HCT116 (cell line): Measurements from ENCODE around the gene CTDSP1. TPM values are rescaled to one million over a fixed set of nuclear protein-coding genes. Genes with fewer than 3 reads are reported as not detected.

Source experiments
- ATAC-seq: fragments of 200-7000 bp; cut with Tn5 transposase; 2 replicates; pipeline ENCODE4 v1.9.1; 2020; ENCODE audit warnings: mild to moderate bottlenecking, moderate library complexity
- BruUV-seq: library from RNA; stranded (reverse); fragments of 400-500 nt; replicated peaks from 2 replicates; lab custom pipeline; 2021; lab: Mats Ljungman, UMichigan
- CTCF ChIA-PET: fragments of 300-600 bp; sonication (Branson Sonifier 250); formaldehyde crosslinking; loops from one replicate; lab custom pipeline; 2021; ENCODE audit warnings: antibody characterized with exemption; lab: Charles Lee
- POLR2A ChIA-PET: fragments of 300-600, 350-600 bp; sonication (Branson Sonifier 250); formaldehyde crosslinking; loops from one replicate; lab custom pipeline; 2021; ENCODE audit warnings: antibody characterized with exemption; lab: Charles Lee
- RAD21 ChIA-PET, 2 experiments: fragments of 300-600 bp; sonication (Branson Sonifier 250); formaldehyde crosslinking; loops; one replicate each; lab custom pipeline; 2023; ENCODE audit warnings: low total read pairs in 2 of 2; ENCODE audit not compliant: uncharacterized antibody in 2 of 2, unreplicated experiment in 2 of 2, low non-redundant PET in 1 of 2; lab: Charles Lee
- DNase-seq: peaks from one replicate; pipeline ENCODE4 v3.0.0-alpha.2; 2010; ENCODE audit warnings: low read depth, low spot score
- H2AFZ ChIP-seq: fragments of 200-600 bp; shearing (Covaris generic), sonication (generic); 2 replicates; pipeline ENCODE4 v1.6.1; 2017; ENCODE audit warnings: low read depth, mixed run types, mixed read lengths, antibody characterized with exemption, low read length; ENCODE audit not compliant: poor library complexity, severe bottlenecking
- H3K27ac ChIP-seq: 2 replicates; pipeline ENCODE4 v1.5.1; 2012; ENCODE audit warnings: low read depth, low read length
- H3K27me3 ChIP-seq: fragments of 200-600 bp; sonication (generic); 2 replicates; pipeline ENCODE4 v1.6.1; 2016; ENCODE audit warnings: mixed run types, low read length, mixed read lengths; ENCODE audit not compliant: insufficient read depth
- H3K36me3 ChIP-seq, 2 experiments: fragments of 200-500 bp in 1 of 2; fragments of 200-600 bp in 1 of 2; sonication (Bioruptor generic) in 1 of 2; sonication (generic) in 1 of 2; 2 replicates each; pipeline versions ENCODE4 v1.5.1 to v1.6.1; 2014 to 2016; ENCODE audit warnings: low read length in 2 of 2, inconsistent platforms in 1 of 2, mixed read lengths in 1 of 2, mixed run types in 1 of 2; ENCODE audit not compliant: insufficient read depth in 2 of 2, control insufficient read depth in 1 of 2
- H3K4me1 ChIP-seq, 2 experiments: fragments of 200-600 bp in 1 of 2; sonication (generic) in 1 of 2; 2 replicates each; pipeline versions ENCODE4 v1.5.1 to v1.6.1; 2012 to 2017; ENCODE audit warnings: low read length in 2 of 2, inconsistent platforms in 1 of 2, mild to moderate bottlenecking in 1 of 2, mixed read lengths in 1 of 2, mixed run types in 1 of 2, moderate library complexity in 1 of 2; ENCODE audit not compliant: insufficient read depth in 2 of 2, control insufficient read depth in 1 of 2
- H3K4me2 ChIP-seq: fragments of 200-600 bp; sonication (generic); 2 replicates; pipeline ENCODE4 v1.6.1; 2017; ENCODE audit warnings: mixed run types, low read length, mixed read lengths
- H3K4me3 ChIP-seq, 2 experiments: fragments of 200-600 bp in 1 of 2; sonication (generic) in 1 of 2; replicated peaks in 1 of 2; 2 replicates each; pipeline ENCODE4 v1.5.1; 2011 to 2016; ENCODE audit warnings: low read length in 2 of 2, control low read depth in 1 of 2, low read depth in 1 of 2, mild to moderate bottlenecking in 1 of 2, mixed read lengths in 1 of 2, mixed run types in 1 of 2
- H3K79me2 ChIP-seq: fragments of 200-600 bp; sonication (generic); 2 replicates; pipeline ENCODE4 v1.6.1; 2017; ENCODE audit warnings: mild to moderate bottlenecking, mixed run types, low read length, moderate library complexity, mixed read lengths; ENCODE audit not compliant: insufficient read depth
- H3K9ac ChIP-seq: fragments of 200-600 bp; sonication (generic); 2 replicates; pipeline ENCODE4 v1.6.1; 2016; ENCODE audit warnings: low read length, mixed read lengths
- H3K9me2 ChIP-seq: fragments of 200-600 bp; sonication (generic), shearing (Covaris generic); 2 replicates; pipeline ENCODE4 v1.6.1; 2017; ENCODE audit warnings: mixed run types, mild to moderate bottlenecking, moderate library complexity; ENCODE audit not compliant: insufficient read depth
- H3K9me3 ChIP-seq, 2 experiments: fragments of 200-500 bp in 1 of 2; fragments of 200-600 bp in 1 of 2; sonication (Bioruptor generic) in 1 of 2; sonication (generic) in 1 of 2; 2 replicates each; pipeline ENCODE4 v1.6.1; 2014 to 2017; ENCODE audit warnings: low read length in 2 of 2, mixed read lengths in 2 of 2, inconsistent platforms in 1 of 2, low read depth in 1 of 2, mild to moderate bottlenecking in 1 of 2, mixed run types in 1 of 2, moderate library complexity in 1 of 2; ENCODE audit not compliant: control insufficient read depth in 1 of 2, insufficient read depth in 1 of 2
- H4K20me1 ChIP-seq: fragments of 200-600 bp; sonication (generic), shearing (Covaris generic); 2 replicates; pipeline ENCODE4 v1.6.1; 2017; ENCODE audit warnings: mixed run types, mild to moderate bottlenecking, moderate library complexity; ENCODE audit not compliant: insufficient read depth
- CEBPB ChIP-seq: IDR thresholded peaks from 2 replicates; pipeline ENCODE4 v1.6.1; 2012; ENCODE audit warnings: low read depth
- EGR1 ChIP-seq: IDR thresholded peaks from 2 replicates; pipeline ENCODE4 v1.6.1; 2012; ENCODE audit warnings: low read depth
- ELF1 ChIP-seq: IDR thresholded peaks from 2 replicates; pipeline ENCODE4 v1.6.1; 2012; ENCODE audit warnings: low read depth, borderline replicate concordance
- POLR2AphosphoS5 ChIP-seq: IDR thresholded peaks from 2 replicates; pipeline ENCODE4 v1.6.1; 2011; ENCODE audit warnings: mild to moderate bottlenecking, low read depth, low read length, moderate library complexity
- RAD21 ChIP-seq: IDR thresholded peaks from 2 replicates; pipeline ENCODE4 v1.6.1; 2012; ENCODE audit warnings: low read depth, mild to moderate bottlenecking
- SIN3A ChIP-seq: IDR thresholded peaks from 2 replicates; pipeline ENCODE4 v1.6.1; 2012; ENCODE audit warnings: low read depth
- SP1 ChIP-seq: IDR thresholded peaks from 2 replicates; pipeline ENCODE4 v1.6.1; 2012; ENCODE audit warnings: low read depth
- SRF ChIP-seq: IDR thresholded peaks from 2 replicates; pipeline ENCODE4 v1.6.1; 2012; ENCODE audit warnings: low read depth
- intact Hi-C: fragments of 100-400 bp; cut with micrococcal nuclease; formaldehyde crosslinking; loops from 2 replicates; pipeline ENCODE4 v1.10.0; 2022
- total RNA-seq: library from RNA; stranded (reverse); gene quantifications from one replicate; pipeline ENCODE4 v1.2.1, GENCODE V29; 2021; ENCODE audit not compliant: unreplicated experiment
- TF ChIP-seq, protein P1 (sequence below): IDR thresholded peaks from 2 replicates; pipeline ENCODE4 v1.6.1; 2012
- TF ChIP-seq, protein P2 (sequence below): IDR thresholded peaks from 2 replicates; pipeline ENCODE4 v1.6.1; 2011; ENCODE audit warnings: mild to moderate bottlenecking, low read length, moderate library complexity; ENCODE audit not compliant: insufficient replicate concordance; ENCODE audit errors: extremely low read depth
- TF ChIP-seq, protein P3 (sequence below): IDR thresholded peaks from 2 replicates; pipeline ENCODE4 v1.6.1; 2012; ENCODE audit warnings: low read depth
- TF ChIP-seq, protein P4 (sequence below): IDR thresholded peaks from 2 replicates; pipeline ENCODE4 v1.6.1; 2012

The CTDSP1 gene
- total RNA-seq, 1 experiment from 2014 or later: 90.7 TPM

DNA sequence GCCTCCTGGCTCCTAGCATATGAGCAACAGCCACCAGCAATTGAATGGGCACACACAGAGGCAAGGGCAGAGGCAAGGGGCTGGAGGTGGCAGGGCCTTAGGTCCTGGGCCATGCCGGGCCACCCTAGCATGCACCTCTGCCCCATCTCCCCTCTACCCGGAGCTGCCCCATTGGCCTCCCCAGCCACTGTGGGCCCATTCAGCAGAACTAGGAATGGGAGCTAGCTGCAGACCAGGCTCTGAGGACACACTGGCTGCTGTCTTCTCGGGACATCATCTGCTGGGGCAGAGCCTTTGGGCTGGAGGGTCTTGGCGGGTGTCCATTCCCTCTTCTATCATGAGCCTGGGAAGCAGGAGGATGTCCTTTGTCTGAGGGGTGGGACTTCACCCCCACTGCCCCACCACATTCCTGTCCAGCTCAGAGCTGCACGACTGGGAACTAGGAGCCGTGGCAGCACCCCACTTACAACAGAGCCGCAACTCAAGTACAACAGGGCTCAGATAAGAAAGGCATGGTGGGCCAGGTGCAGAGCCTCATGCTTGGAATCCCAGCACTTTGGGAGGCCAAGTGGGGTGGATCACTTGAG, 20.1 kb downstream of the CTDSP1 start:
- H3K27me3 ChIP-seq: no peaks in the 10 kb centered on the region
- intact Hi-C loops: no loop called here
- BruUV-seq: no TSS peak
- H4K20me1 ChIP-seq: no peaks in the 10 kb centered on the region
- no peaks in the 10 kb centered on the region for H3K9me3 ChIP-seq
- no peak overlapping the region for H3K9ac ChIP-seq
- TF ChIP-seq, protein P1, sequence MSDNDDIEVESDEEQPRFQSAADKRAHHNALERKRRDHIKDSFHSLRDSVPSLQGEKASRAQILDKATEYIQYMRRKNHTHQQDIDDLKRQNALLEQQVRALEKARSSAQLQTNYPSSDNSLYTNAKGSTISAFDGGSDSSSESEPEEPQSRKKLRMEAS: no peak
- TF ChIP-seq CEBPB (no peak), POLR2AphosphoS5 (no peak), EGR1 (no peak), RAD21 (no peak), SRF (no peak), ELF1 (no peak), SIN3A (no peak), SP1 (no peak)
- TF ChIP-seq, protein P2, sequence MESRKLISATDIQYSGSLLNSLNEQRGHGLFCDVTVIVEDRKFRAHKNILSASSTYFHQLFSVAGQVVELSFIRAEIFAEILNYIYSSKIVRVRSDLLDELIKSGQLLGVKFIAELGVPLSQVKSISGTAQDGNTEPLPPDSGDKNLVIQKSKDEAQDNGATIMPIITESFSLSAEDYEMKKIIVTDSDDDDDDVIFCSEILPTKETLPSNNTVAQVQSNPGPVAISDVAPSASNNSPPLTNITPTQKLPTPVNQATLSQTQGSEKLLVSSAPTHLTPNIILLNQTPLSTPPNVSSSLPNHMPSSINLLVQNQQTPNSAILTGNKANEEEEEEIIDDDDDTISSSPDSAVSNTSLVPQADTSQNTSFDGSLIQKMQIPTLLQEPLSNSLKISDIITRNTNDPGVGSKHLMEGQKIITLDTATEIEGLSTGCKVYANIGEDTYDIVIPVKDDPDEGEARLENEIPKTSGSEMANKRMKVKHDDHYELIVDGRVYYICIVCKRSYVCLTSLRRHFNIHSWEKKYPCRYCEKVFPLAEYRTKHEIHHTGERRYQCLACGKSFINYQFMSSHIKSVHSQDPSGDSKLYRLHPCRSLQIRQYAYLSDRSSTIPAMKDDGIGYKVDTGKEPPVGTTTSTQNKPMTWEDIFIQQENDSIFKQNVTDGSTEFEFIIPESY: no peak
- TF ChIP-seq, protein P3, sequence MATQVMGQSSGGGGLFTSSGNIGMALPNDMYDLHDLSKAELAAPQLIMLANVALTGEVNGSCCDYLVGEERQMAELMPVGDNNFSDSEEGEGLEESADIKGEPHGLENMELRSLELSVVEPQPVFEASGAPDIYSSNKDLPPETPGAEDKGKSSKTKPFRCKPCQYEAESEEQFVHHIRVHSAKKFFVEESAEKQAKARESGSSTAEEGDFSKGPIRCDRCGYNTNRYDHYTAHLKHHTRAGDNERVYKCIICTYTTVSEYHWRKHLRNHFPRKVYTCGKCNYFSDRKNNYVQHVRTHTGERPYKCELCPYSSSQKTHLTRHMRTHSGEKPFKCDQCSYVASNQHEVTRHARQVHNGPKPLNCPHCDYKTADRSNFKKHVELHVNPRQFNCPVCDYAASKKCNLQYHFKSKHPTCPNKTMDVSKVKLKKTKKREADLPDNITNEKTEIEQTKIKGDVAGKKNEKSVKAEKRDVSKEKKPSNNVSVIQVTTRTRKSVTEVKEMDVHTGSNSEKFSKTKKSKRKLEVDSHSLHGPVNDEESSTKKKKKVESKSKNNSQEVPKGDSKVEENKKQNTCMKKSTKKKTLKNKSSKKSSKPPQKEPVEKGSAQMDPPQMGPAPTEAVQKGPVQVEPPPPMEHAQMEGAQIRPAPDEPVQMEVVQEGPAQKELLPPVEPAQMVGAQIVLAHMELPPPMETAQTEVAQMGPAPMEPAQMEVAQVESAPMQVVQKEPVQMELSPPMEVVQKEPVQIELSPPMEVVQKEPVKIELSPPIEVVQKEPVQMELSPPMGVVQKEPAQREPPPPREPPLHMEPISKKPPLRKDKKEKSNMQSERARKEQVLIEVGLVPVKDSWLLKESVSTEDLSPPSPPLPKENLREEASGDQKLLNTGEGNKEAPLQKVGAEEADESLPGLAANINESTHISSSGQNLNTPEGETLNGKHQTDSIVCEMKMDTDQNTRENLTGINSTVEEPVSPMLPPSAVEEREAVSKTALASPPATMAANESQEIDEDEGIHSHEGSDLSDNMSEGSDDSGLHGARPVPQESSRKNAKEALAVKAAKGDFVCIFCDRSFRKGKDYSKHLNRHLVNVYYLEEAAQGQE: no peak
- TF ChIP-seq, protein P4, sequence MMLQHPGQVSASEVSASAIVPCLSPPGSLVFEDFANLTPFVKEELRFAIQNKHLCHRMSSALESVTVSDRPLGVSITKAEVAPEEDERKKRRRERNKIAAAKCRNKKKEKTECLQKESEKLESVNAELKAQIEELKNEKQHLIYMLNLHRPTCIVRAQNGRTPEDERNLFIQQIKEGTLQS: no peak
- H3K36me3 ChIP-seq: no peaks in the 10 kb centered on the region
- RAD21 ChIA-PET: no interaction called here
- CTCF ChIA-PET: no interaction called here
- H3K27ac ChIP-seq: no peak overlapping the region
- no peak overlapping the region for H3K4me3 ChIP-seq
- no peak overlapping the region for H2AFZ ChIP-seq
- H3K79me2 ChIP-seq: no peaks in the 10 kb centered on the region
- H3K4me1 ChIP-seq: no peaks in the 10 kb centered on the region
- POLR2A ChIA-PET: no interaction called here
- H3K4me2 ChIP-seq: no peak overlapping the region
- DNase-seq: no peak
- H3K9me2 ChIP-seq: no peaks in the 10 kb centered on the region
- no peak for ATAC-seq
